ENCODE data around the gene CCDC170.

GRCh38 chr6:151509048-151509447 is 15.2 kb downstream of the CCDC170 start:
- TF ChIP-seq, protein P1, sequence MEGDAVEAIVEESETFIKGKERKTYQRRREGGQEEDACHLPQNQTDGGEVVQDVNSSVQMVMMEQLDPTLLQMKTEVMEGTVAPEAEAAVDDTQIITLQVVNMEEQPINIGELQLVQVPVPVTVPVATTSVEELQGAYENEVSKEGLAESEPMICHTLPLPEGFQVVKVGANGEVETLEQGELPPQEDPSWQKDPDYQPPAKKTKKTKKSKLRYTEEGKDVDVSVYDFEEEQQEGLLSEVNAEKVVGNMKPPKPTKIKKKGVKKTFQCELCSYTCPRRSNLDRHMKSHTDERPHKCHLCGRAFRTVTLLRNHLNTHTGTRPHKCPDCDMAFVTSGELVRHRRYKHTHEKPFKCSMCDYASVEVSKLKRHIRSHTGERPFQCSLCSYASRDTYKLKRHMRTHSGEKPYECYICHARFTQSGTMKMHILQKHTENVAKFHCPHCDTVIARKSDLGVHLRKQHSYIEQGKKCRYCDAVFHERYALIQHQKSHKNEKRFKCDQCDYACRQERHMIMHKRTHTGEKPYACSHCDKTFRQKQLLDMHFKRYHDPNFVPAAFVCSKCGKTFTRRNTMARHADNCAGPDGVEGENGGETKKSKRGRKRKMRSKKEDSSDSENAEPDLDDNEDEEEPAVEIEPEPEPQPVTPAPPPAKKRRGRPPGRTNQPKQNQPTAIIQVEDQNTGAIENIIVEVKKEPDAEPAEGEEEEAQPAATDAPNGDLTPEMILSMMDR (IDR thresholded peaks at IDR 0.05; ENCODE audit: insufficient read depth, low read depth, low read length) = no peak
- TF ChIP-seq EZH2 (IDR thresholded peaks at IDR 0.05; ENCODE audit: insufficient read depth, low read length) = no peak
